ENCODE data around the gene TTLL5. TPM values are rescaled to one million over a fixed set of nuclear protein-coding genes. Genes with fewer than 3 reads are reported as not detected.
A peak's percentile ranks its signal among the peaks of the same experiment; 100 is the strongest.

The TTLL5 gene
- total and polyA plus RNA-seq, 10 of the 15 experiments (the other 5 are each of a cell fraction or from before 2014, with no cell fraction given), result 3.2 to 25.9 (median 13.8) TPM

DNA sequence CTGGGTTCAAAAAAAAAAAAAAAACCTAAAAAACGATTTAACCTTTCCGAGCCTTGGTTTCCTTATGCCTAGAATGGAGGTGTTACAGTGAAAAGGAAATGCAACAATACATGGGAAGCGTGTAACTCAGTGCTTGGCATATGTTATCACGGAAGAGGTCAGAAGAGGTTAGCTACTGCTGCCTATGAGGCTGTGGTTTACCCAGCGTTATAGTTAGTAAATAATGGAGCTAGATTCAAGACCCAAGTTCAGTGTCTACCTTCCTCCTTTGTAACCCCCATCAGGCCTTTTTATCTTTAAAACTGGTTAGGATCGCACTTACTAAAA, 325.4 kb downstream of the TTLL5 start:
- Histone ChIP-seq H3K9ac (ENCODE audit: control insufficient read depth, insufficient read depth, low read length) (no peak overlapping the region; the same call in 1 of the 2 replicates), H3K4me1 (ENCODE audit: control insufficient read depth, insufficient read depth, low read length) (peaks cover 13% of the 10 kb centered on the region), H3K9me3 (replicated peaks; ENCODE audit: control insufficient read depth, insufficient read depth, low read length) (no peaks in the 10 kb centered on the region), H3K4me3 (peak overlapping the region; percentile 97), H3K4me2 (ENCODE audit: control insufficient read depth, insufficient read depth) (peak overlapping the region; percentile 77), H3K36me3 (ENCODE audit: control insufficient read depth in 2 of 2, insufficient read depth in 2 of 2, low read length in 1 of 2) (no peaks in the 10 kb centered on the region), H3K27ac (ENCODE audit: control insufficient read depth, insufficient read depth) (no peak overlapping the region), H2AFZ (ENCODE audit: control insufficient read depth, low read depth, low read length) (peak overlapping the region; percentile 92; the same call in 1 of the 2 replicates), H3K79me2 (ENCODE audit: control insufficient read depth, insufficient read depth, low read length) (peaks cover 1% of the 10 kb centered on the region; the same call in 1 of the 2 replicates), H3K27me3 (replicated peaks in 1 of 2; ENCODE audit: control insufficient read depth in 2 of 2, insufficient read depth in 2 of 2, low read length in 1 of 2) (no peaks in the 10 kb centered on the region; a peak in 1 of 4 replicates), H4K20me1 (ENCODE audit: control insufficient read depth, insufficient read depth) (no peaks in the 10 kb centered on the region)
- SMC1A ChIA-PET (ENCODE audit: uncharacterized antibody, unreplicated experiment), result interaction anchor here (1.6 to 13.7 kb wide), 2 partner anchors 79 to 409 kb away, joined by 3 to 190 read pairs; no protein-coding TSS in a partner anchor
- whole genome bisulfite sequencing (ENCODE audit: insufficient coverage, insufficient replicate concordance, low lambda C conversion rate, missing lambda C conversion rate), result 75% methylated on average over 6 of the region's 6 CpGs
- DNase-seq (ENCODE audit: low read depth, low spot score), result no peak
- no peak for FAIRE-seq
- POLR2A ChIA-PET, result interaction anchor here (0.6 kb wide), 1 partner anchor 67 kb away, joined by 3 read pairs; no protein-coding TSS in a partner anchor
- ATAC-seq, result no peak
- CTCF ChIA-PET, result interaction anchor here (0.6 to 15.4 kb wide), 4 partner anchors 11 to 484 kb away, joined by 3 to 390 read pairs (median 140); no protein-coding TSS in a partner anchor
- intact Hi-C loops (cut with micrococcal nuclease; ENCODE audit: unreplicated experiment), result loop anchor here (10.0 kb wide), 1 partner anchor 412 kb away; the partner anchor contains the start of gene FLVCR2
- BruUV-seq (replicated peaks), result no TSS peak
- RAD21 ChIA-PET (ENCODE audit: unreplicated experiment), result interaction anchor here (0.7 to 10.9 kb wide), 4 partner anchors 64 to 416 kb away, joined by 3 to 167 read pairs (median 4); no protein-coding TSS in a partner anchor
- in situ Hi-C loops (cut with MboI), result loop anchor here (10.0 kb wide), 1 partner anchor 412 kb away; the partner anchor contains the start of gene FLVCR2
- TF ChIP-seq SMC3 (IDR thresholded peaks at IDR 0.05; ENCODE audit: borderline replicate concordance, low read length), result no peak

DNA sequence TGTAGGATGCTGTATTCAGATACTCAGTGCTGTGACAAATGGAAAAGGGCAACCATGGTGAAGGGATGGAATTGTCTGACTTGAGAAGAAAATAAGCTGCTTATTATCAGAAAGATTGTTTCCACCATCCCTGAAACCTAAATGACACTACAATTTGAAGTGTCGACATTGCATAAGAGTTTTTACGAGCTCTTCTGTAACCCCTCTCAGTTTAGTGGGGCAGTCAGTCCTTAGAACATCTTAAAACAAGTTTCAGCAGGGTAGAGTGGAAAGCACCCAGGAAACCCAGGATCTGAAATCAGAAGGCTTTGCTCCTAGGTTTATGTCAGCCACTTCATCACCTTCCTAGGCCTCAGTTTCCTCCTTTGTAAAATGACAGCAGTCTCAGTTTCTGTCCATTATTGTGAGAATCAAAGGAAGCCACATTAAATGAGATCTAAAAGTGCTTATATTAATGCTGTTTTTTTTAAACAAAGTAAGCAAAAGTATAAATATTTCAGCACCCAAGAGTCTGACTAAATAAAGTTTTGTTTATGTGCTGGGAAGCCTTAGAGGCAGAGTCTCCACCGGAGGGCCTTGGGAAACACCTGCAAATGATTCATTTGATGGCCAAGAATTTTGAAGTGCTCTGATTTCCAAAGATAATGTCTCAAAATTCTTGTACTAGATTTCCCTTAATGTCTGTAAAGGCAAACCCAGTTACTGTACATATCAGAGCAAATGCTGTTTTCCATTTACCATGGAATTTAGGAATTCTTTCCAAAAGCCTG, 326.3 kb downstream of the TTLL5 start:
- in situ Hi-C loops (cut with MboI) (loop anchor here (10.0 kb wide), 1 partner anchor 413 kb away; the partner anchor contains the start of gene FLVCR2), intact Hi-C loops (cut with micrococcal nuclease; ENCODE audit: unreplicated experiment) (loop anchor here (10.0 kb wide), 1 partner anchor 413 kb away; the partner anchor contains the start of gene FLVCR2)
- RAD21 ChIA-PET (ENCODE audit: unreplicated experiment), result interaction anchor here (1.0 to 1.4 kb wide), 3 partner anchors 27 to 278 kb away, joined by 3 to 5 read pairs (median 4); no protein-coding TSS in a partner anchor
- FAIRE-seq, result no peak
- H3K27me3 ChIP-seq (replicated peaks in 1 of 2; ENCODE audit: control insufficient read depth in 2 of 2, insufficient read depth in 2 of 2, low read length in 1 of 2), result no peaks in the 10 kb centered on the region; a peak in 1 of 4 replicates
- CTCF ChIA-PET, result interaction anchor here (13.3 to 15.4 kb wide), 2 partner anchors 81 to 276 kb away, joined by 276 to 390 read pairs; no protein-coding TSS in a partner anchor
- SMC1A ChIA-PET (ENCODE audit: uncharacterized antibody, unreplicated experiment), result no interaction called here
- H3K4me3 ChIP-seq, result no peak overlapping the region
- no peaks in the 10 kb centered on the region for H3K9me3 ChIP-seq (replicated peaks; ENCODE audit: control insufficient read depth, insufficient read depth, low read length)
- no peak for DNase-seq (ENCODE audit: low read depth, low spot score)
- H3K9ac ChIP-seq (ENCODE audit: control insufficient read depth, insufficient read depth, low read length), result no peak overlapping the region
- H3K36me3 ChIP-seq (ENCODE audit: control insufficient read depth in 2 of 2, insufficient read depth in 2 of 2, low read length in 1 of 2), result no peaks in the 10 kb centered on the region
- no peak overlapping the region for H3K27ac ChIP-seq (ENCODE audit: control insufficient read depth, insufficient read depth)
- H4K20me1 ChIP-seq (ENCODE audit: control insufficient read depth, insufficient read depth), result no peaks in the 10 kb centered on the region
- no TSS peak for BruUV-seq (replicated peaks)
- H3K4me2 ChIP-seq (ENCODE audit: control insufficient read depth, insufficient read depth), result no peak overlapping the region
- H3K4me1 ChIP-seq (ENCODE audit: control insufficient read depth, insufficient read depth, low read length), result peaks cover 6% of the 10 kb centered on the region; the same call in 1 of the 2 replicates
- no peak overlapping the region for H2AFZ ChIP-seq (ENCODE audit: control insufficient read depth, low read depth, low read length)
- 70% methylated on average over 3 of the region's 3 CpGs for WGBS (ENCODE audit: insufficient coverage, insufficient replicate concordance, low lambda C conversion rate, missing lambda C conversion rate)
- peaks cover 1% of the 10 kb centered on the region; the same call in 1 of the 2 replicates for H3K79me2 ChIP-seq (ENCODE audit: control insufficient read depth, insufficient read depth, low read length)
- POLR2A ChIA-PET, result no interaction called here
- ATAC-seq, result no peak
- TF ChIP-seq YY1 (IDR thresholded peaks at IDR 0.05; ENCODE audit: low read depth, low read length), result no peak
- TF ChIP-seq ELK1 (IDR thresholded peaks at IDR 0.05; ENCODE audit: low read depth, low read length), result no peak
- no peak for TF ChIP-seq ZBTB4 (CRISPR knock-in tag; IDR thresholded peaks at IDR 0.05)
- no peak for TF ChIP-seq CREB1 (IDR thresholded peaks at IDR 0.05; ENCODE audit: low read depth)
- TF ChIP-seq EZH2 (IDR thresholded peaks at IDR 0.05; ENCODE audit: borderline replicate concordance, control insufficient read depth, low read depth, low read length), result no peak
- TF ChIP-seq TARDBP (IDR thresholded peaks at IDR 0.05; ENCODE audit: borderline replicate concordance), result no peak
